Loucy (cell line): Measurements from ENCODE around the gene SLAMF1.

Source experiments
- EZH2phosphoT487 ChIP-seq: fragments of 200-600 bp; IDR thresholded peaks from 2 replicates; pipeline ENCODE4 v1.6.1; 2018; ENCODE audit warnings: antibody characterized with exemption, mild to moderate bottlenecking, moderate library complexity, borderline replicate concordance
- TF ChIP-seq, protein P1 (sequence below): fragments of 200-600 bp; sonication (generic); conservative IDR thresholded peaks from 2 replicates; pipeline ENCODE4 v1.5.1; 2014; ENCODE audit warnings: mild to moderate bottlenecking, antibody characterized with exemption, low read length

GRCh38 chr1:160644399-160644798, 2.4 kb downstream of the SLAMF1 start:
- TF ChIP-seq, protein P1, sequence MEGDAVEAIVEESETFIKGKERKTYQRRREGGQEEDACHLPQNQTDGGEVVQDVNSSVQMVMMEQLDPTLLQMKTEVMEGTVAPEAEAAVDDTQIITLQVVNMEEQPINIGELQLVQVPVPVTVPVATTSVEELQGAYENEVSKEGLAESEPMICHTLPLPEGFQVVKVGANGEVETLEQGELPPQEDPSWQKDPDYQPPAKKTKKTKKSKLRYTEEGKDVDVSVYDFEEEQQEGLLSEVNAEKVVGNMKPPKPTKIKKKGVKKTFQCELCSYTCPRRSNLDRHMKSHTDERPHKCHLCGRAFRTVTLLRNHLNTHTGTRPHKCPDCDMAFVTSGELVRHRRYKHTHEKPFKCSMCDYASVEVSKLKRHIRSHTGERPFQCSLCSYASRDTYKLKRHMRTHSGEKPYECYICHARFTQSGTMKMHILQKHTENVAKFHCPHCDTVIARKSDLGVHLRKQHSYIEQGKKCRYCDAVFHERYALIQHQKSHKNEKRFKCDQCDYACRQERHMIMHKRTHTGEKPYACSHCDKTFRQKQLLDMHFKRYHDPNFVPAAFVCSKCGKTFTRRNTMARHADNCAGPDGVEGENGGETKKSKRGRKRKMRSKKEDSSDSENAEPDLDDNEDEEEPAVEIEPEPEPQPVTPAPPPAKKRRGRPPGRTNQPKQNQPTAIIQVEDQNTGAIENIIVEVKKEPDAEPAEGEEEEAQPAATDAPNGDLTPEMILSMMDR, result no peak
- TF ChIP-seq EZH2phosphoT487, result no peak
